NB4 (cell line): ENCODE measurements around the gene TMEM225B.

Experiments
- POLR2A ChIP-seq: IDR thresholded peaks from 2 replicates; pipeline ENCODE4 v1.6.1; 2011; ENCODE audit warnings: mild to moderate bottlenecking; ENCODE audit not compliant: insufficient read length; ENCODE audit errors: extremely low read depth
- TF ChIP-seq, protein P1 (sequence below): IDR thresholded peaks from one replicate; pipeline ENCODE4 v1.5.1; 2012; ENCODE audit warnings: low read depth, low read length
- TF ChIP-seq, protein P2 (sequence below): IDR thresholded peaks from 2 replicates; pipeline ENCODE4 v1.6.1; 2011; ENCODE audit warnings: low read depth, low read length

DNA sequence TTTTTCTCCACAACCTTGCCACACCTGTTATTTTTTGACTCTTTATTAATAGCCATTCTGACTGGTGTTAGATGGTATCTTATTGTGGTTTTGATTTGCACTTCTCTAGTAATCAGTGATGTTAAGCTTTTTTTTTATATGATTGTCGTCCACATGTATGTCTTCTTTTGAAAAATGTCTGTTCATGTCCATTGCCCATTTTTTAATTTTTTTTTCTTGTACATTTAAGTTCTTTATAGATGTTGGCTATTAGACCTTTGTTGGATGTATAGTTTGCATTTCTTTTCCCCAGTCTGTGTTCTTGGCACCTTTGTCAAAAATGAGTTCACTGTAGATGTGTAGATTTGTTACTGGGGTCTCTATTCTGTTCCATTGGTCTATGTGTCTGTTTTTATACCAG is 47.5 kb downstream of the TMEM225B start:
- TF ChIP-seq, protein P1, sequence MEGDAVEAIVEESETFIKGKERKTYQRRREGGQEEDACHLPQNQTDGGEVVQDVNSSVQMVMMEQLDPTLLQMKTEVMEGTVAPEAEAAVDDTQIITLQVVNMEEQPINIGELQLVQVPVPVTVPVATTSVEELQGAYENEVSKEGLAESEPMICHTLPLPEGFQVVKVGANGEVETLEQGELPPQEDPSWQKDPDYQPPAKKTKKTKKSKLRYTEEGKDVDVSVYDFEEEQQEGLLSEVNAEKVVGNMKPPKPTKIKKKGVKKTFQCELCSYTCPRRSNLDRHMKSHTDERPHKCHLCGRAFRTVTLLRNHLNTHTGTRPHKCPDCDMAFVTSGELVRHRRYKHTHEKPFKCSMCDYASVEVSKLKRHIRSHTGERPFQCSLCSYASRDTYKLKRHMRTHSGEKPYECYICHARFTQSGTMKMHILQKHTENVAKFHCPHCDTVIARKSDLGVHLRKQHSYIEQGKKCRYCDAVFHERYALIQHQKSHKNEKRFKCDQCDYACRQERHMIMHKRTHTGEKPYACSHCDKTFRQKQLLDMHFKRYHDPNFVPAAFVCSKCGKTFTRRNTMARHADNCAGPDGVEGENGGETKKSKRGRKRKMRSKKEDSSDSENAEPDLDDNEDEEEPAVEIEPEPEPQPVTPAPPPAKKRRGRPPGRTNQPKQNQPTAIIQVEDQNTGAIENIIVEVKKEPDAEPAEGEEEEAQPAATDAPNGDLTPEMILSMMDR = no peak
- TF ChIP-seq POLR2A = no peak
- TF ChIP-seq, protein P2, sequence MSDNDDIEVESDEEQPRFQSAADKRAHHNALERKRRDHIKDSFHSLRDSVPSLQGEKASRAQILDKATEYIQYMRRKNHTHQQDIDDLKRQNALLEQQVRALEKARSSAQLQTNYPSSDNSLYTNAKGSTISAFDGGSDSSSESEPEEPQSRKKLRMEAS = no peak
